GM18907 (cell line): ENCODE data around the gene NFKB1.

Source experiments
- ATAC-seq: cut with Tn5 transposase; IDR thresholded peaks from one replicate; pipeline ENCODE4 v1.9.1; 2021; ENCODE audit warnings: mild to moderate bottlenecking, moderate library complexity; ENCODE audit not compliant: unreplicated experiment

Gene NFKB1

GRCh38 chr4:102620697-102621497, 119.7 kb downstream of the NFKB1 start:
- ATAC-seq, result peak; percentile 46

GRCh38 chr4:102623622-102624021, 122.5 kb downstream of the NFKB1 start:
- no peak for ATAC-seq

- ATAC-seq, result no peak
Observed at GRCh38 chr4:102624505-102624904, 123.3 kb downstream of the NFKB1 start.

- ATAC-seq, result peak; percentile 95
Observed at GRCh38 chr4:102625232-102625930, 124.2 kb downstream of the NFKB1 start.

- ATAC-seq, result no peak
Observed at GRCh38 chr4:102627831-102628523, 126.8 kb downstream of the NFKB1 start.

- ATAC-seq, result no peak
Observed at GRCh38 chr4:102629673-102630072, 128.5 kb downstream of the NFKB1 start.

GRCh38 chr4:102631616-102632015, 130.5 kb downstream of the NFKB1 start:
- ATAC-seq, result no peak

GRCh38 chr4:102632241-102633065, 131.3 kb downstream of the NFKB1 start:
- no peak for ATAC-seq

GRCh38 chr4:102633100-102633499, 131.9 kb downstream of the NFKB1 start:
- ATAC-seq, result no peak

- no peak for ATAC-seq
Observed at GRCh38 chr4:102637391-102637790, 136.2 kb downstream of the NFKB1 start.

- ATAC-seq, result no peak
Observed at GRCh38 chr4:102638621-102639020, 137.5 kb downstream of the NFKB1 start.

- no peak for ATAC-seq
Observed at GRCh38 chr4:102639598-102639997, 138.4 kb downstream of the NFKB1 start.

- no peak for ATAC-seq
Observed at GRCh38 chr4:102640669-102641068, 139.5 kb downstream of the NFKB1 start.

- ATAC-seq, result no peak
Observed at GRCh38 chr4:102641793-102642192, 140.6 kb downstream of the NFKB1 start.

GRCh38 chr4:102642631-102643298, 141.6 kb downstream of the NFKB1 start:
- ATAC-seq, result no peak

GRCh38 chr4:102647117-102647516, 146.0 kb downstream of the NFKB1 start:
- no peak for ATAC-seq

GRCh38 chr4:102657206-102657605, 156.0 kb downstream of the NFKB1 start:
- ATAC-seq, result no peak

GRCh38 chr4:102663073-102663472, 161.9 kb downstream of the NFKB1 start:
- ATAC-seq, result no peak

- no peak for ATAC-seq
Observed at GRCh38 chr4:102665527-102665926, 164.4 kb downstream of the NFKB1 start.
